CD4-positive, alpha-beta T cell (primary cell): ENCODE results near the gene ZNF804B. TPM values are rescaled to one million over a fixed set of nuclear protein-coding genes. Genes with fewer than 3 reads are reported as not detected.

ENCODE experiments used
- ATAC-seq: fragments of 200-7000 bp; cut with Tn5 transposase; one replicate; pipeline ENCODE4 v1.10.0; 2022; ENCODE audit warnings: mild to moderate bottlenecking; ENCODE audit not compliant: poor library complexity
- CTCF ChIA-PET: fragments of 350-600 bp; sonication (Branson Sonifier 250); formaldehyde crosslinking; loops from one replicate; lab custom pipeline; 2021; ENCODE audit warnings: antibody characterized with exemption, inconsistent platforms; lab: Charles Lee
- POLR2A ChIA-PET: fragments of 350-600 bp; sonication (Branson Sonifier 250); formaldehyde crosslinking; loops from one replicate; lab custom pipeline; 2021; ENCODE audit warnings: antibody characterized with exemption, inconsistent platforms; lab: Charles Lee
- DNase-seq, 14 experiments: peaks; one replicate each; pipeline ENCODE4 v3.0.0-alpha.2; 2013 to 2020; ENCODE audit warnings: mixed read lengths in 2 of 14
- H3K27ac ChIP-seq, 2 donors: one replicate each; pipeline versions ENCODE4 v1.5.1 to v1.7.0; 2013; ENCODE audit warnings: low read length in 2 of 2, low read depth in 1 of 2, mild to moderate bottlenecking in 1 of 2
- H3K27me3 ChIP-seq, 2 experiments: 1 replicate in 1 of 2; 2 replicates in 1 of 2; pipeline versions ENCODE4 v1.6.1 to v1.7.0; 2013; ENCODE audit warnings: low read length in 2 of 2, control low read depth in 1 of 2, mild to moderate bottlenecking in 1 of 2, moderate library complexity in 1 of 2; ENCODE audit not compliant: insufficient read depth in 2 of 2, control insufficient read depth in 1 of 2
- H3K36me3 ChIP-seq: one replicate; pipeline ENCODE4 v1.6.1; 2013; ENCODE audit warnings: low read length, control low read depth; ENCODE audit not compliant: insufficient read depth
- H3K4me1 ChIP-seq: one replicate; pipeline ENCODE4 v1.6.1; 2013; ENCODE audit warnings: low read length, control low read depth; ENCODE audit not compliant: insufficient read depth
- H3K4me3 ChIP-seq: one replicate; pipeline ENCODE4 v1.5.1; 2013; ENCODE audit warnings: mild to moderate bottlenecking, low read length, moderate library complexity
- H3K9me3 ChIP-seq, 2 experiments: 1 replicate in 1 of 2; 2 replicates in 1 of 2; pipeline versions ENCODE4 v1.6.1 to v1.7.0; 2013; ENCODE audit warnings: low read length in 2 of 2, mild to moderate bottlenecking in 2 of 2, control low read depth in 1 of 2, moderate library complexity in 1 of 2; ENCODE audit not compliant: control insufficient read depth in 1 of 2, insufficient read depth in 1 of 2
- H3K27ac Mint-ChIP-seq: one replicate; pipeline ENCODE4 v1.8.0; 2020; ENCODE audit warnings: mixed read lengths
- H3K27me3 Mint-ChIP-seq: one replicate; pipeline ENCODE4 v1.8.0; 2021; ENCODE audit warnings: mixed read lengths
- H3K36me3 Mint-ChIP-seq: one replicate; pipeline ENCODE4 v1.8.0; 2021; ENCODE audit warnings: low read depth, mixed read lengths
- H3K4me1 Mint-ChIP-seq: one replicate; pipeline ENCODE4 v1.8.0; 2021; ENCODE audit warnings: low read depth, mixed read lengths
- H3K4me3 Mint-ChIP-seq: one replicate; pipeline ENCODE4 v1.8.0; 2020; ENCODE audit warnings: mild to moderate bottlenecking, mixed read lengths
- H3K9me3 Mint-ChIP-seq: one replicate; pipeline ENCODE4 v1.8.0; 2020; ENCODE audit warnings: mixed read lengths
- intact Hi-C, 2 experiments: fragments of 100-400 bp; cut with DNase I in 1 of 2; cut with micrococcal nuclease in 1 of 2; formaldehyde crosslinking; loops; one replicate each; pipeline versions ENCODE4 v1.15.1 to v1.9.0; 2023 to 2025; cut with DNase I, micrococcal nuclease
- total RNA-seq, 174 experiments: library from RNA in 2 of 174; stranded (reverse) in 2 of 174; gene quantifications; one replicate each; pipeline ENCODE4 v1.2.3 and lab custom pipeline; 2021 to 2026
- TF ChIP-seq, protein P1 (sequence below): fragments of 200-600 bp; IDR thresholded peaks from one replicate; pipeline ENCODE4 v1.8.0; 2022; ENCODE audit warnings: antibody characterized with exemption, mild to moderate bottlenecking

ZNF804B gene
- total RNA-seq, 2 experiments from 2014 or later: not detected

- intact Hi-C loops: no loop called here
- no peak for DNase-seq
- CTCF ChIA-PET: no interaction called here
Observed at GRCh38 chr7:88867158-88867557, 107.7 kb downstream of the ZNF804B start.

DNA sequence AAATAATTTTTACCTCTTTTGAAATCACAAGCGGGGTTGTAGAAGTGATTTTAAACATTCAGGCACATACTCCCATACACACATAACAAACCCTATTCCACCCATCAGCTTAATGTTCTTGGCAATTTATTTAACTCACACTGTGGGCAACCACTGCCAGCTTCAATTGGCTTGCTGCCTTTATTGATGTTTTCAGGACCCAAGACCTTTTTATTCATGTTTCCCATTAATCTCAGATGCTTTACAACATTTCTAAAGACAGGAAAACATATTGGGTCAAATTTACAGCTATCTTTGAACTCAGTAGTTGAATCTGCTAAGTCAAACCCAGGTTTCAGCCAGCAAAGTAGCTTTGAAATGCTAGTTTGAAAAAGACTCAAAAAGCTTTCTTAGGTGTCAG, 109.0 kb downstream of the ZNF804B start:
- intact Hi-C loops: no loop called here
- H3K9me3 ChIP-seq: peaks cover 0 to 9% of the 10 kb centered on the region in 2 experiments
- H3K27me3 Mint-ChIP-seq: no peaks in the 10 kb centered on the region
- ChIA-PET POLR2A (no interaction called here), CTCF (interaction anchor here (0.7 kb wide), 1 partner anchor 33 kb away, joined by 5 read pairs; no protein-coding TSS in a partner anchor)
- H3K27ac ChIP-seq: no peak overlapping the region
- no peak for DNase-seq
- TF ChIP-seq, protein P1, sequence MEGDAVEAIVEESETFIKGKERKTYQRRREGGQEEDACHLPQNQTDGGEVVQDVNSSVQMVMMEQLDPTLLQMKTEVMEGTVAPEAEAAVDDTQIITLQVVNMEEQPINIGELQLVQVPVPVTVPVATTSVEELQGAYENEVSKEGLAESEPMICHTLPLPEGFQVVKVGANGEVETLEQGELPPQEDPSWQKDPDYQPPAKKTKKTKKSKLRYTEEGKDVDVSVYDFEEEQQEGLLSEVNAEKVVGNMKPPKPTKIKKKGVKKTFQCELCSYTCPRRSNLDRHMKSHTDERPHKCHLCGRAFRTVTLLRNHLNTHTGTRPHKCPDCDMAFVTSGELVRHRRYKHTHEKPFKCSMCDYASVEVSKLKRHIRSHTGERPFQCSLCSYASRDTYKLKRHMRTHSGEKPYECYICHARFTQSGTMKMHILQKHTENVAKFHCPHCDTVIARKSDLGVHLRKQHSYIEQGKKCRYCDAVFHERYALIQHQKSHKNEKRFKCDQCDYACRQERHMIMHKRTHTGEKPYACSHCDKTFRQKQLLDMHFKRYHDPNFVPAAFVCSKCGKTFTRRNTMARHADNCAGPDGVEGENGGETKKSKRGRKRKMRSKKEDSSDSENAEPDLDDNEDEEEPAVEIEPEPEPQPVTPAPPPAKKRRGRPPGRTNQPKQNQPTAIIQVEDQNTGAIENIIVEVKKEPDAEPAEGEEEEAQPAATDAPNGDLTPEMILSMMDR: no peak
- H3K36me3 Mint-ChIP-seq: no peaks in the 10 kb centered on the region
- no peaks in the 10 kb centered on the region for H3K36me3 ChIP-seq
- H3K4me3 Mint-ChIP-seq: no peak overlapping the region
- H3K4me1 ChIP-seq: no peaks in the 10 kb centered on the region
- peaks cover 7% of the 10 kb centered on the region for H3K9me3 Mint-ChIP-seq
- no peaks in the 10 kb centered on the region for H3K27me3 ChIP-seq
- no peak overlapping the region for H3K27ac Mint-ChIP-seq
- ATAC-seq: no peak
- no peaks in the 10 kb centered on the region for H3K4me1 Mint-ChIP-seq
- H3K4me3 ChIP-seq: no peak overlapping the region

More at GRCh38 chr7:88867158-88867557, 107.7 kb downstream of the ZNF804B start:
- POLR2A ChIA-PET: no interaction called here
- Mint-ChIP-seq H3K27ac (no peak overlapping the region), H3K27me3 (no peaks in the 10 kb centered on the region), H3K9me3 (peaks cover 7% of the 10 kb centered on the region), H3K4me3 (no peak overlapping the region), H3K36me3 (no peaks in the 10 kb centered on the region), H3K4me1 (no peaks in the 10 kb centered on the region)
- Histone ChIP-seq H3K4me3 (no peak overlapping the region), H3K9me3 (peaks cover 0 to 9% of the 10 kb centered on the region in 2 experiments), H3K27ac (no peak overlapping the region), H3K36me3 (no peaks in the 10 kb centered on the region), H3K27me3 (no peaks in the 10 kb centered on the region), H3K4me1 (no peaks in the 10 kb centered on the region)
- TF ChIP-seq, protein P1: no peak
- ATAC-seq: no peak

- TF ChIP-seq, protein P1: no peak
- Histone ChIP-seq H3K27ac (no peak overlapping the region), H3K4me3 (no peak overlapping the region), H3K27me3 (no peaks in the 10 kb centered on the region), H3K4me1 (no peaks in the 10 kb centered on the region), H3K9me3 (no peaks in the 10 kb centered on the region), H3K36me3 (no peaks in the 10 kb centered on the region)
- ATAC-seq (no peak), DNase-seq (no peak)
- no peaks in the 10 kb centered on the region for H3K36me3 Mint-ChIP-seq
- H3K27me3 Mint-ChIP-seq: no peaks in the 10 kb centered on the region
- no peaks in the 10 kb centered on the region for H3K4me1 Mint-ChIP-seq
- POLR2A ChIA-PET: no interaction called here
- intact Hi-C loops: no loop called here
- no peak overlapping the region for H3K27ac Mint-ChIP-seq
- H3K9me3 Mint-ChIP-seq: no peaks in the 10 kb centered on the region
- no peak overlapping the region for H3K4me3 Mint-ChIP-seq
- CTCF ChIA-PET: no interaction called here
Observed at GRCh38 chr7:88881136-88881535, 121.6 kb downstream of the ZNF804B start.
